HG02884 (cell line): Measurements from ENCODE around the gene SIAH2.
A peak's percentile ranks its signal among the peaks of the same experiment; 100 is the strongest.

ENCODE experiments used
- ATAC-seq: cut with Tn5 transposase; IDR thresholded peaks from one replicate; pipeline ENCODE4 v1.9.1; 2021; ENCODE audit warnings: mild to moderate bottlenecking, moderate library complexity; ENCODE audit not compliant: unreplicated experiment

SIAH2 gene

GRCh38 chr3:150775001-150775599, 12.1 kb upstream of the SIAH2 start:
- ATAC-seq, result no peak

DNA sequence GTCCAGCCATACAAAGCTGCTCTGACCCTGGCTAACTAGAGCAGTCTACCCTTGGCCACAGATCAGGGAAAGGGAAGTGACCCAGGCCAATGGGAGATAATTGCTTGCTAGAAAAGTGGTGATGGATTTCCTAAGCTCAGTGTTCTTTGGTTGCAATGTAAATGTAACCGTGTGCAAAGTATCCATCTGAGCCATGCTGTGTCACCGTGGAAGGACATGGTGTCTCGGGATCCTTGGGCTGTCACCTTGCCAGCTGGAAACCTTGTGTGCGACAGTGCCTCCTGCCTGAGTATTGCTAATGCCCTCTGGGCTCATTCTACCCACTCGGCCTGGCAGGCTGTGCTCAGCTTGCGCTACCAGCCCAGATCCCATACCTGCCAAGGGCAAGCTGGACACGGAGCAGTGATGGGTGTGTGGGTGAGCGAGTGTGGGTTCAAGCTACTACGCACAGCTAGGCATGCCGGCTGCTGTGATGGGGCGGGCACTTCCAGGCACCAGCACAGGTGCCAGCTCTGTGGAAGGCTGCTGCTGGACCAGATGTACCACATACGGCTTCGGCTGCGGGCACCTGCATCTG, 10.7 kb upstream of the SIAH2 start:
- ATAC-seq, result no peak

DNA sequence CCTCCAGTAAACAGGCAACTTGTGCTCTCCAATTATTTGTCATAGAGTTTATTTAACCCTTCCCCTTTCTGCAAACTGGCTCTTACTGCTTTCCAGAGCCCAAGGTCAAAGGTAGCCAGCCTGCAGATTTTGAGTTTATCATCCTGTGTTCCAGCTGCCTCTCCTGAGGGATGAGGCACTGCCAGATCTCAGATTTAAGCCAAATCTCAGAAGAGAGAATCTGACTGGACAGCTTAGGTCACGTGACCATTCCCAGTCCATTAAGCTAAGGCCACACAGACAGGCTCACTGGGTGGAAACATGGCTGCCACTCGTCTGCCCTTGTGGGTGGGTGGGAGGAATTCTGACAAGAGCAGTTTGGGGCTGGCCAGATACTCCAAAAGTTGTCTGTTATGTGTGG, 8.6 kb upstream of the SIAH2 start:
- ATAC-seq, result no peak

DNA sequence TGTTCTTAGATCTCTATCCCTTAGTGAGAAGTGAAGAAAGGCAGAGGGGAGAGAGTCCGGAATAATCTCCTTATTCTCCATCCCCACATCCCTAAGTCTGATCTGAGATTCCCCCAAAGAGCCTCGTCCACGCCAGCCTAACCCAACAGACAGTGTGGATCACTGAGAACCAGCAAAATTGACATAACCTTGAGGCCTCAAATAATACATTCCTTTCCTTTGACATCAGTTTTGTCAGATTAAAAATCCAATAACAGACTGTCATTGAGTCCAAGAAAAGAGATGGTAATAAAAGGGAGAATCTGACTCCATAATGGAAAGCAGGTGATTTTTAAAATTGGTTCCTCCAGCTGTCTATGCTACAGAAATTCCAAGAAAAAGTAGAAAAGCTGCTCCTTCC, 7.7 kb upstream of the SIAH2 start:
- no peak for ATAC-seq

DNA sequence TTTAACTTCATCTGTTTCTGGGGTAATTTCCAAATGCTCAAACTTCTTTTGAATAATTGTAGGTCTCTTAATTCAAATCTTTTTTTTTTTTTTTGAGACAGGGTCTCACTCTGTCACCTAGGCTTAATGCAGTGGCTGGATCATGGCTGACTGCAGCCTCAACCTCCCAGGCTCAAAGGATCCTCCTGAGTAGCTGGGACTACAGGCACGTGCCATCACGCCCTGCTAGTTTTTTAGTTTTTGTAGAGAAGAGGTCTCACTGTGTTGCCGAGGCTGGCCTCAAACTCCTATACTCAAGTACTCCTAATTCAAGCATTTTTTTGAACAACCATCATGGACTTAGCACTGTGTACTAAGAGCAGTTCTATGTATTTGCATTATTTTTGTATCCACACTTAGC, 3.8 kb upstream of the SIAH2 start:
- ATAC-seq, result no peak

DNA sequence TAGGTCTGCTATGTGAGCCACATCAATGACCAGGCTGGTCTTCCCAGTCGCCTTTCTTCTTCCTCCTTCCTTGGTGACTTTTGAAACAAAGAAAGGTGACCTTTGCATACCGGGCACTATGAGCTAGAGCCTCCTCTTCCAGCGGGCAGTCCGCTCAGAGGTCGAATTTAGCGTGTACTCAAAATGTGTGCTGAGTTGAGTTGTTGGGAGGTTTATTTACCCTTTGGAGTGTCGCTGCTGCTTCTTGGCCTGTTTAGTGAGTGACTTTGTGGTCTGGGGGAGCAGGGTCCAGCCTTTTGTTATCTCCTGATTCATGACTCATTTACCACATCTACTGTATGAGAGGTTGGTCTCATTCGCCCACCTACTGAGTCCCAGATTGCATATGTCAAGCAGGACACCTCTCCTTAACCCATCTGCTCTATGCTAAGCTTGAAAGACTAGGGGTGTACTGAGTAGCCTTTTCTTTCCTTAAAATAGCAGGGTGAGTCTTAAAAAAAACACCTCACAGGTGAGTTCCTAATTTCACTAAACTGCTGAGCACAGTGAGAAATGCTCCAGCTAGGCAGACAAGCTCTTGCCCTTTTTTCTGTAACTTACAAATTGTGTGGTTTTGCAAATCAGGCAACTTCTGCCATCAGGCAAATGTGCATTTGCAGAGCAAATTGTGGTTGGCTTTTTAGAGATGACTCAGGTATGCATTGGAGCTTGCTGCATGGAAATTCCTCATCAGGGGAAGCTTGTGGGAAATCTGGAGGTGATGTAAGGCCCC, 3.2 kb upstream of the SIAH2 start:
- ATAC-seq, result peak; percentile 37

- no peak for ATAC-seq
Measured at GRCh38 chr3:150764967-150765366, 2.0 kb upstream of the SIAH2 start.

DNA sequence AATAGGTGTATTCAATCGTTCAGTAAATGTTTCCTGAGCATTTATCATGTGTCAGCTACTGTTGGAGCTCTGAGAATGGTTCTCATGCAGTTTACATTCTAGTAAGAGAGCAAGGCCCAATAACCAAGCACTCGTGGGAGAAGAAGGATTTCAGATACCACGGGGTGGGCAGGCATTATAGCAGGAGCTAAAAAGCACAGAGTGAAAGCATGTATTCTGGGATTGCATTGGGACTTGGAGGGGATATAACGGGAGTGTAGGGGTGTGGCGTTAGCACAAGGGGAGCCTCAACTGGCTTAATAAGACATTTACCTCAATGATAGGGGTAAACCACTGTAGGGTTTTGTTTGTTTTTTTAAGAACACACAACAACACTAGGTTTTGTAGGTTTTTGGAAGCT, 1.6 kb upstream of the SIAH2 start:
- no peak for ATAC-seq

DNA sequence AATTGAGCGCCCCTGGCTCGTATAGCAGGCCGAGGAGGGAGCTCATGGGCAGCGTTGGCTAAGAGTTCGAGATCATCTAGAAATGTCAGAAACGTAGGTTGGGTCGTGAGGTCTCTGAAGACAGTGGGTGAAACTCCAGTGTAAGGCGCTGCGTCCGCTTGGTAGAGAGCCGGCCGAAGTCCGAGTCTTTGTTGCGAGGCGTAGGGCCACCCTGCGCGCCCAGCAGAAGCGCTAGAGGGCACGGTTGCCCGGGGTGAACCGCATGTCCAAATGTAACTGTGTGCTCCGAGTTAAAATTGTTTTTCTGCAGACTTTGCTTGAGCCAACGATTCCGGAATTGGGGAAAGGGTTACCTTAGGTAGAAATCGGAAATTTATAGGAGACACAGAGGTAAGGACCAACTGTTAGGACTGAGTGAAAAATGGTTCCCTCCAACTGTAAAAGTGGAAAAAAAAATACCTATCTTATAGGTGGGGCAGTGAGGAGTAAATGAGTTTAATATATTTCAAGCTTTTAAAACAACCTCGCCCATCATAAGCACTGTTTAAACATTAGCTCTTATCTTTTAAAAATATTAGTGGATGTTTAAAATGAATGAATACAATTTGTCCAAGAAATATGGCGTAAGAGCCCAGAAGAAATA, 993 bp upstream of the SIAH2 start:
- no peak for ATAC-seq

DNA sequence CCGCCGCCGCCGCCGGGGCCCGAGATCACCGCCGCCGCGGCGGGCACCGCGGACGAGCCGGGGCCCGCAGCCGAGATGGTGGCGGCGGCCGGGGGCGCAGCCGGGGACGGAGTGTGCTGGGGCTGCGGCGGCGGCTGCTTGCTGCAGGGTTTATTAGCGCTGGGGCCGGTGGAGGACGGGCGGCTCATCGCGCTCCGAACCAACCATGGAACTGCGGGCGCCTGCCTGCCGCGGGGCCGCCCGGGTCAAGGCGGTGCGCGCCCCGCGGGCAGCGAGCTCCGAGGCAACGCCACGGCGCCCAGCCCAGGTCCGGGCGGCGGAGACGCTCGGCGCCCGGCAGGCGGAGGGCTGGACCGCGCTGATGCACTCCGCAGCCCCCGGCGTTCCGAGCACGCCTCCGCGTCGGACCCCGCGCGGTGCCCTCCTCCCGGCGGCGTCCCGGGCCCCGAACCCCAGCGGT, 277 bp downstream of the SIAH2 start:
- ATAC-seq, result peak; percentile 0

DNA sequence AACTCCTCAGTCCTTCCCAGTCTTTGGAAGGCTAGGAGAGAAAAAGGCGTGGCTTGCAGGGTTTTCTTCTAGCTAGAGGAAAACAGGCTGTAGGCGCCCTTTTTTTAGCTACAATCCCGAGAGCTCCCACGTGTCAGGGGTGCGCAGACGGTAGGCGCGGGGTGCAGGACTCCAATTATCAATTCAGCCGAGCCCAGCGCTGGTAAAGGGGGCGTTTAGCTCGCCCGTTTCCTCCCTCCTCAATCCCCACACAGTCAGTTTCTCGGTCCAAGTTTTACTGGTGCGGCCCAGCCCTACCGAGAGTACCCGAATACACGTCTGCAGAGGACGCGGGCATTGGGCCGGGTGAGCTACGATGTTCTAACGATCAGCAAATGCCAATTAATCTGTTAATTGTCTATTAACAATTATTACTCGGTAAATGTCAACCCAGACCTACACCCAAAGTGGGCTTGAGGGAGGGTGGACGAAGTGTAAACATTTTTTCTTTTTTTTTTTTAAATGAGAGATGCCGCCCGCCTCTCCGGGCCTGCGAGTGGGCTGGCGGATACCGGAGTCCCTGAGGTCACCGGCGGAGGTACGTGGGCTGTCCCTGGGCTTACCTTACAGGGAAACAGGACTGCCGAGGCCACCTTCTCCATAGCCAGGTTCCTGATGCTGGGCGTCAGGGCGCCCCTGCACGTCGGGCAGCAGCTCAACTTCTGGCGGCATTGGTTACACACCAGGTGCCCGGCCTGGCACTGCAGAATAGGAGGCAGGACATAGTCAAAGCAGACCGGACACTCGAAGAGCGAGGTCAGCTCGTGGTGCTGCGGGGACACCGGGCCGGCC, 923 bp downstream of the SIAH2 start:
- ATAC-seq, result no peak

DNA sequence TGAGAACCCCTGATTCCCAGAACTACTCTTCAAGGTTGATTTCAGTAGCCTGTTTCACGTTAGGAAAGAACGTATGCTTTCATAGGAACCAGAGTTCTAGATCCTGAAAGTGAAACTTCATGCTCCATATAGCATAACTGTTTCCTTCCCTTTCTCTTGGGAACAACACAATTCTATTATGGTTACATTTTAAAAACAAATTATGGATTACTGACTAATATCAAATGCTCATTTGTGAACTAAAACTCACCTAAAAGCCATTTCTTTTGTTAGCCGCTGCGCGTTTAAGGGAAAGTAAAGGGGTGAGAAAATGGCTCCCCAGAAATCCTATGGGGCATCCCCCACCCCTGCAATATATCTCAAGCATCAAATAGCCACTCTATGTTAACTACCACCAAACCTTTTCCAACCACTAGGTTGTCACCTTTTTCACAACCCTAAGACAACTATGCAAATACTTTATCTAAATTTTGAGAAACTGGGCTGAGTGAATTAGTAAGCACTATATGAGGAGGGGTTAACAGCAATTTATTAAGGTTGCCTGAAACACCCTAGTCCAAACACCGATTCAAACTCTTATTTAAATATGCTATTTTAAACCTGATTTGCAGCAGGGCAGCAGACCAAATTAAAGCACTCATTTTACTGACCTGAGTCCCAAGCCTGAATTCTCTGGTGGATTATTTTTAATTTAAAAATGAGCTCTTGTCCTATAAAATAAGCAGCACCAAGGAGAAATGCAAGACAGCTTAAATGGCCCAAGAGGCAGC, 2.4 kb downstream of the SIAH2 start:
- ATAC-seq, result peak; percentile 31

- ATAC-seq, result no peak
Measured at GRCh38 chr3:150759947-150760346, 3.0 kb downstream of the SIAH2 start.

GRCh38 chr3:150759319-150759718, 3.6 kb downstream of the SIAH2 start:
- ATAC-seq, result no peak

DNA sequence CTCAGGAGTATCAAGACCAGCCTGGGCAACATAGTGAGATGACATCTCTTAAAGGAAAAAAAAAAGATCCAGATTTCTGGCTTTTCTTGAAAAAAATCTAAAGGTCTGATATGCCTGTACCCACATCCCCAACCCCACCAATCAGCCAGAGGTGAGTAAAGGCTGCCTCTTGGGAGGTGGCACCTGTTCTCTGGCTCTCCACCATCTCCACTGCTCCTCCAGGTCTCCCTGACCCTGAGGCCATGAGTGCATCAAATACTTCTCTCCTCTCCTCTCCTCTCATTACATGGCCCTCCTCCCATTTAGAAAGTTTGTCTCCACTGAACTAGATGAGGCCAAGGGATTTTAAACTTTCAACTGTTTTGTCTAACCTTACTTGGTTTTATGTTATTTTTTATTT, 5.2 kb downstream of the SIAH2 start:
- no peak for ATAC-seq

DNA sequence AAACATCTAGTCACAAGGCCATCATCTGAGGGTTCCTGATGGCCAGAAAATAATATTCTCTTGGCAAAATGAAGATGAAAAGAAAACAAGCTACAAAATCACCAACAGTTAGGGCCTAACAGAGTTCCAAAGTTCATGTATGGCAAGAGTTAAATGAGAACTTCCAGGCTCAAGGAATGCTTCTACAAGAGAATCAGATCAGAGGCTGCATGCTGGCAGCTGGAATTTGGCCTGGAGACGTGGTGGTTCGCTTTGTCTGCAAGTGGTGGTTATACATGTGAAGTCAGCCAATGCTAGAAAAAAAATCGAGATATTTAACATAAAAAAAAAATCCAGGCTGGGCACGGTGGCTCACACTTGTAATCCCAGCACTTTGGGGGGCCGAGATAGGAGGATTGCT, 5.6 kb downstream of the SIAH2 start:
- ATAC-seq, result no peak

- ATAC-seq, result no peak
Measured at GRCh38 chr3:150756491-150757059, 6.4 kb downstream of the SIAH2 start.

DNA sequence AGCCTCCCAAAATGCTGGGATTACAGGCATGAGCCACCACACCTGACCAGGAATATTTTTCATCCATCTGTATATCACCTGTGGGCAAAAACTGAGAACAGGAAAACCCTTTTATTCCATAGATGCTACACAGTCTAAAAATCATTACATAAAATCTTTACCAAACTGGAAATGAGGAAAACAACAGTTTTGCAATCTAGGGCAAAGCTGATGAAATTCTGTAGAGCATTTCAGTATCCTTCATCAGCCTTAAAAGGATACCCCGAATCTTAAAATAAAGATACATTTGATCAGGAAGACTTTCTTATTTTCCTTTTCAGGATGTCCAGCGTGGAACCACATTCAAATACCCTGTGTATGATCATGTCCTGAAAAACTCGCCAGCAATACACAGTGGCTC, 7.1 kb downstream of the SIAH2 start:
- no peak for ATAC-seq

DNA sequence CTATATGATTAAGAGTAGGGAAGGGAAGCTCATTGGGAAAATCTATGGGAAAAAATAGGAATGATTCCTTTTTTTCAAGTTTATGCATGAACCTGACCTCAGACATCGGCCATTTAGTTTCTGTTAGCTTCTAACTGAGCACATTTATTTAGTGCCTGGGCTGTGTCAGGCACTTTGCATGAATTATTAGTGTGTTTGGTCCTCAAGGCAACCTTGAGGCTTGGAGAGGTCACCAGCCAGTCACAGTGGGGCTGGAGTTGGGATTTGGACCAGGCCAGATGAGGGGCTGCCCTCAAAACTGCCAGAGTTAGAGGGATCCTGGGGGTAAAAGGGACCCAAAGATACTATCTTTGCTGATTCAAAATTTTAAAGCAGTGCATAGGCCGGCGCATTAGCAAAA, 8.1 kb downstream of the SIAH2 start:
- no peak for ATAC-seq

DNA sequence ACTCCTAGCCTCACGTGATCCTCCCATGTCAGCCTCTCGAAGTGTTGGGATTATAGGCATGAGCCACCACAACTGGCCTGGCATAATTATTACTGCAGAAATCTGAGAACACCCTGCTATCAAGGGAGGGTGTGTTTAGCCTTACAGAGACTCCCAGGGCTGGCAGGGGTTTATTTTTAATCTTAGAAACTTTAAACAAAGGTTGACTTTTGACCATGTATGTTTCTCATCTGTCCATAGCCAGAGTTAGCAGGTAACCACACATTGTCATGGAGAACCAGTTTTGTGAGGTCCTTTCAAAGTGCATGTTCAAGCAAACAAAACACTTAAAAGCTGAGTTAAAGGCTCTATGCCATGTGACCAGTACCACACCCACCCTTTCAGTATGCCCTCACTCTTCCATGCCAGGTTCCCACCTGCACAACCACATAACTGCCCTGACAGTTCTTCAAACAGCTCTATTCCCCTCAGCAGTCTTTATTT, 11.1 kb downstream of the SIAH2 start:
- no peak for ATAC-seq
